HG03064 (cell line): ENCODE data around the gene REEP2.

Experiments used
- ATAC-seq: cut with Tn5 transposase; IDR thresholded peaks from one replicate; pipeline ENCODE4 v1.9.1; 2021; ENCODE audit warnings: low read depth; ENCODE audit not compliant: unreplicated experiment

REEP2 gene

DNA sequence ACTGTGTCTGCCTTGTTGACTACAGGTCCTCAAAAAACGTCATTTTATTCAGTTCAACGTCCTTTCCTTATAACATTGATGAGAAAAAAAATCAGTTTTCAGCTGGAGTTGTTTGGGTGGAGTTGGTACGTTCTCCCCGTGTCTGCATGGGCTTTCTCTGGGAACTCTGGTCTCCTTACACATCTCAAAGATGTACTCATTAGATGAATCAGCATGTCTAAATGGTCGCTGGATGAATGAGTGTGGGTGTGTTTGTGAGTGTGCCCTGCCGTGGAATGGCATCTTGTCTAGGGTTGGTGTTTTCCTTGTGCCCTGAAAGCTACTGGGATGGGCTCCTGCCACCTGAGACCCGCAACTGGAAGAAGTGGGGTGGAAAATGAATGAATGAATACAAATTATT is 56.5 kb downstream of the REEP2 start:
- ATAC-seq, result no peak
